HG03108 (cell line): ENCODE measurements around the gene EPB41L4B.
"Not testable (repeated sequence)": the region's sequence is repeated elsewhere in the genome, so short reads cannot be mapped to it uniquely, and the experiment has no call there.

Source experiments
- ATAC-seq: cut with Tn5 transposase; IDR thresholded peaks from one replicate; pipeline ENCODE4 v1.9.1; 2021; ENCODE audit warnings: moderate library complexity; ENCODE audit not compliant: unreplicated experiment

The EPB41L4B gene

DNA sequence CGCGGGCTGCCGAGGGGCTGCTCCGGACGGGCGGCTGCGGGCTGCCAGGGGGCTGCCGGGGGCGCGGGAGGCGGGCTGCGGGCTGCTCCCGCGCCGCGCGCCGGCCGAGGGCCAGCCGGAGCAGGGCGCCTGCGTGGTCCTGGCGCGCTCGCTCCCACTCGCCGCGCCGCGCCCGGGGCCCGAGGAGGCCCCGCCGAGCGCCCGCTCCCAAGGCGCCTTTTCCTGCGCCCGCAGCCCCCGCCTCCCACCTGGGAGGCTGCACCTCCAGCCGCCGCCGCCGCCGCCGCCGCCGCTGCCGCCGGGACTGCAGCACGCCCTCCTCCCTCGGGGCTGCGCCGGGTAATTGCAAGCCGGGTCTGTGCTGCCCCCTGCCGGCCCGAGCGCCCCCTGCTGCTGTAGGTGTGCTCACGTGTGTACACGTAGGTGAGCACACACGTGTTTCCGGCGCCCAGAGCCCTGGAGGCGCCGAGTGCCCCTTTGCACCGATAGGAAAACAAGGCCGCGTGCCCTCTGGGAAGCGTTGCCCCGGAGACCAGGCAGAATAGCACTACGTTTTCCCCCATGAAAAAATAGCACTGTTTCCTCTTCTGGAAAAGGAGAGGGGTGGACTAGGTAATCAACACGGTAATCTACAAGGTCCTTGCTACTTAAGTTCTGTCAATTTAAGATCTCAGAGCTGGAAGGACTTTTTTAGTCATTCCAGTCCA, at the start of gene EPB41L4B:
EPB41L4B (minus strand) TSS at position 318 of the 707 bp plus-strand sequence. CDS start 613 bp downstream, outside the sequence.
- peak; percentile 94 for ATAC-seq

- ATAC-seq: peak; percentile 92
Observed at GRCh38 chr9:109369285-109369684, 48.4 kb upstream of the EPB41L4B start.

DNA sequence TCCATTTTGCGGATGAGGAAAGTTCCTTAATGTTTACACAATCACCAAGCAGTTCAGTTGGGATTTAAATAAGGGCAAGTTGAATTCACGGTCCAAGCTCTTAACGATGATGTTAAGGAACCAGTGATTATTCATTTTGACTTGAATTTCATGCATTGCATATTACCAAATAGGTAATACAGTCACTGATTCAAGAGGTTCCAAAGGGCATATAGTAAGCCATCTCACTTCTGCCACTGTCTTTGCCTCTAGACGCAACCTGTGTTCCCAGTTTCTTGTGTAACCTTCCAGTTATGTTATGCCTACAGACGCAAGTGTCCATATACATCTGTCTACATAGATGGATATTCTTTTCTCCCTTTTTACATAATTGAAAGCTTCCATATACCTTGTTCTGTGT, 39.9 kb upstream of the EPB41L4B start:
- no peak for ATAC-seq

- ATAC-seq: not testable (repeated sequence)
Observed at GRCh38 chr9:109358968-109359603, 38.2 kb upstream of the EPB41L4B start.

GRCh38 chr9:109355564-109356297, 34.9 kb upstream of the EPB41L4B start:
- ATAC-seq: no peak

- ATAC-seq: no peak
Observed at GRCh38 chr9:109354190-109354589, 33.3 kb upstream of the EPB41L4B start.

GRCh38 chr9:109351032-109351431, 30.2 kb upstream of the EPB41L4B start:
- no peak for ATAC-seq

DNA sequence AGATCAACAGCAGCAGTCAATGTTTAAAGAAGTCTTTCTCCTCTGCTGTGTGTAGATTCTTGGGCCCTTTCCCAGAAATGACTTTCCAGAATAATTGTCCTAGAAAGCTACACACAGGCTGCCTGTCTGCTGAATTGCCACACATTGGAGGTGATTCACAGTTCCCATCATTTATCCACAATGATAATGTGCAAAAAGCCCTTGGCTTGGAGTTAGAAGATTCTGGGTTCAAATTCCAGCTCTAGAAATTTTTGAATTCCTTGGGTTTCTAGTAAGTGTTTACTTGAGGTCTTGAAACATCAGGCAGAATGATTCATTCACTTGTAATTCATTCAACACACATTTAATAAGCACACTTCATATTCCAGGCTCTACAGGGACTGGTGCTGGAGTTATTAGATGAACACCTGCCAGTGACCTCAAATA, 28.6 kb upstream of the EPB41L4B start:
- no peak for ATAC-seq

DNA sequence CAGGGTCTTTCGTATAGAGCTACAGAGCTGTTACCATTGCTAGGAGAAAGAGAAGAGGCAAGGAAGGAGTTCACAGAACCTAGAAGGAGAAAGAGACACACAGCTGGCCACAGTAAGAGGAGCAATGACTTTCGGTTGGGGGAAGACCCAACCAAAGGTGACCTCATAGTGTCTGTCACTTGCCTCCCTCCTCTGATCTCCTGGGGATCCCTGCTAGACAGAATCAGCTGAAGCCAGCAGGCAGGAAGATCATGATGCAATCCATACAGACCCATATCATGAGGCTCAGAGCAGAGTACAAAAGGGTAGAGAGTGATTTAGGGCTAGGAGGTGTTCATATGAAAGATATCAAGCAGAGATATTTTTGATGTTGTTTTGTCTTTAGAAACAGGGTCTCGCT, 26.0 kb upstream of the EPB41L4B start:
- no peak for ATAC-seq

- ATAC-seq: no peak
Observed at GRCh38 chr9:109344866-109345265, 24.0 kb upstream of the EPB41L4B start.

- ATAC-seq: no peak
Observed at GRCh38 chr9:109342878-109343277, 22.0 kb upstream of the EPB41L4B start.

- no peak for ATAC-seq
Observed at GRCh38 chr9:109341561-109341960, 20.7 kb upstream of the EPB41L4B start.

GRCh38 chr9:109340979-109341378, 20.1 kb upstream of the EPB41L4B start:
- ATAC-seq: not testable (repeated sequence)

DNA sequence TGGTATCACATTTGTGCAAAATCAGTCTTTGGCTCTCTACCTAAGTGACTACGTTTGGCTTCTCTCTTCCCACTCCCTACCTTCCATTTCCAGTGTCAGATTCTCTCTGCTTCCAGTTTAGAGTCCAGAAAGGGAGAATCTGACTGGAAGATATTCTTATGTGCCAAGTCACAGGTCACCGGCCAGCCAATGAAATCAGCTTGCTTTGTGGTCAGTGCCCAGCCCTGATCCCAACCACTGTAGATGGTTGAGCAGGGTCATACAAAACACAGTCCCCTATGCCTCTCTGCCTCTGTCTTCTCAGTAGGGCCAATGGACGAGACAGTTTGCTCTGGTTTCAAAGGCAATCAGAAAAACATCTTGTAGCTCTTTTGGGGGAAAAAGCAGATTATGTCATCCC, 15.6 kb upstream of the EPB41L4B start:
- ATAC-seq: no peak

DNA sequence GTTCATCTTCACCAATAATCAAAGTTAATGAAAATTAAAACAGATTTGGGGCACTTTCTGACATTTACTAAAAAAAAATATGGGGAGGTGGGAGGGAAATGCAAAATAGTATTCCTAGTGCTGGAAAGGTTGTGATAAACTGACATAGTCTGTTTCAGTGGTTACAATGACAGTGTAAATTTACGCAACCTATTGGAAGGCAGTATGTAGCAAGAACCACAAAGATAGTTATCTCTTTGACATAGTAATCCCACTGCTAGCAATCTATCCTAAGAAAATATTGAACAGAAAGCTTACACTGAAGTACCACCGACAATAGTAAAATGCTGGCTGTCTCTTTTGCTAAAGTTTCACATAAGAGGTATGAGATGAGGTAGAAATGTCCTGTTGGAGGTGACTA, 15.1 kb upstream of the EPB41L4B start:
- no peak for ATAC-seq

DNA sequence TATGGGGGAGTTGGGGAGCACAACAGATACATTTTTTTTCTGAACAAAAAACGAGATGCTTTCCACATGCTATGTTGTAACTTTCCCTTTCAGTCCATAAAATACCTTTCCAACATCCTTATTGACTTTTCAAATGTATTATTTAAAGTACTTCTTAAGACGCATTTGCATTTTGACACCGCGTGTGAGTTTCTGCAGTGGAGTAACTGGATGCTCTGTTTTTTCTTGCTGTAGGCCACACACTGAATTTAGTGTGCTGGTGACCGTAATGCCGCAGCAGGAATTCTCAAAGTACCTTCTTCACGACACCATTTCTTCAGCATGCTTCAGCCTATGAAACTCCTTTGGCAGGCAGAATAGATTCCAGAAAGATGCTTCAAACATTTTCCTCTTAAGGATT, 14.3 kb upstream of the EPB41L4B start:
- ATAC-seq: no peak

DNA sequence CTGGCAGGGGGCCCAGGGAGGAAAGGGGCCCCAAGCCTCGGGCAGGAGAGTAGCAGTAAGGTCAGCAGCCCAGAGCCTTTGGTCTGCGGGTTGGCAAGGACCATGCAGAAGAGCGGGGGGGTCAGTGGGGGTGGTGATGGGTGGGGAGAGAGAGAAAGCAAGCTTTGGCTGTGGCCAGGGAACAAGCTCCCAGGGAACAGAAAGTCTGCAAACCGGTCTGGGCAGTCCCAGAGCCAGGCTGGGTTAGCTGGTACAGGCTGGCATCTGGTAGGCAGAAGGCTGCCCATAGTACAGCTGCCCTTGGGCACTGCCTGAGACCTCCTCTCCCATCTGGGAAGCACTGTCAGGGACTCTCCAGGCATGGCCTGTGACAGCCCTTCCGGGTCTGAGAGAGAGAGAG, 10.5 kb upstream of the EPB41L4B start:
- no peak for ATAC-seq

GRCh38 chr9:109329638-109330258, 8.9 kb upstream of the EPB41L4B start:
- no peak for ATAC-seq

GRCh38 chr9:109328978-109329637, 8.2 kb upstream of the EPB41L4B start:
- no peak for ATAC-seq

- ATAC-seq: no peak
Observed at GRCh38 chr9:109325089-109325488, 4.2 kb upstream of the EPB41L4B start.

DNA sequence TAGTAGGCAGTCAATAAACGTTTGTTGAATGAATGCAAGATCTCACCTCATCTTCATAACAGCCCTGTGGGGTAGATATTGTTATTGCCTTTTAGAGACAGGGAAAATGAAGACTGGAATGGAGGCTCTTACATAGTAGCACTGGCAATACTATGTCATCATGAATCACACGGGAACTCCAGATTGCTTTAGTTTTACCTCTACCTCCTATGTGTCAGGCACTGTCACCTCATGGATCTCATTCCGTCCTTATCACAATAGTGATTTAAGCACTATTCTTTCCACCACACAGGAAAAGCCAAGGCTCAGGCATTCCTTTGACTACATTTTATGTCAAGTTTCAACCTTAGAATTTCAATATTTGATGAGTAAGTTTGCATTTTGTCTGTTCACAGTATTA, 2.9 kb upstream of the EPB41L4B start:
- no peak for ATAC-seq
